ENCODE results near the gene HCRT. TPM values are rescaled to one million over a fixed set of nuclear protein-coding genes. Genes with fewer than 3 reads are reported as not detected.
"Not testable (repeated sequence)": the region's sequence is repeated elsewhere in the genome, so short reads cannot be mapped to it uniquely, and the experiment has no call there.

Gene HCRT
- total RNA-seq, 8 experiments from 2014 or later = not detected

DNA sequence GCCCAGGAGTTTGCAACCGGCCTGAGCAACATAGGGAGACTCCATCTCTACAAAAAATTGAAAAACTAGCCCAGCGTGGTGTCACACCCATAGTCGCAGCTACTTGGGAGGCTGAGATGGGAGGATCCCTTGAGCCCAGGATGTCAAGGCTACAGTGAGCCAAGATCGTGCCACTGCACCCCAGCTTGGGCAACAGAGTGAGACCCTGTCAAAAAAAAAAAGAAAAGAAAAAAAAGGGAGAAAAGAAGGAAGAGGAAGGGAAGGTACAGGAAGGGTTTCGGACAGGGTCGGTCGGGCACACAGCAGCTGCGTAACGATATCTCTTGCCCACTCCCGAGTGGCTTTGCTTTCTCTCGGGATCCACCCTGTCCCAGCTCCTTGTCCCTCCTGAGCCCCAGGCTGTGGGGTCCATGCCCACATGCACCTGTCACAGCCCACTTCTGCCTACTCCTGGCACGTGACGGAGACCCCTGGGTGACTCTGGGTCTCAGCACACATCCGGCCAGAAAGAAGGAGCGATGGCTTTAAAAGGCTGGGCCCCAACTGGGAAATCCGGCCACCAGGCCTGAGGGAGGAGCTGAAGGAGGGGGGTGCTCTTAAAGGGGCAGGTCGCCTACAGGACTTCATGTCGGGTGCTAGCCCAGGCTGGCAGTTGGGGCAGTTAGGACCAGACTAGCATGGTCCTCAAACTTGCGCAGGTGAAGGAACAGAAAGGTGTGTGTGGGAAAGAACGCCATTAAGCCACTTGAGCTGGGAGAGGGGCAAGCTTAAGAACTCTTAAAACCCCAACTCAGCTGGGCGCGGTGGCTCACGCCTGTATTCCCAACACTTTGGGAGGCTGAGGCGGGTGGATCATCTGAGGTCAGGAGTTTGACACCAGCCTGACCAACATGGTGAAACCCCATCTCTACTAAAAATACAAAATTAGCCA, 9.0 kb upstream of the HCRT start, which contains the start of gene GHDC:
GHDC (minus strand) TSS at position 526 of the 931 bp plus-strand sequence. CDS start 913 bp downstream, outside the sequence.
- ATAC-seq (replicated peaks in 6 of 8) = peak; percentile 94 to 97 (median 96)
- H3K27ac ChIP-seq = peak within 1 kb of the TSS in 1 of 2 donors; percentile 20
- peak within 1 kb of the TSS; percentile 40 to 83 (median 51) for H3K4me3 ChIP-seq
- 0 to 79% (median 11%) methylated on average over 3 to 14 of the region's 24 CpGs; no CpG with 5 or more reads in 1 of the 10 experiments for WGBS, 10 experiments
- H3K4me1 ChIP-seq (replicated peaks in 1 of 2) = peaks cover 15 to 16% of the 10 kb centered on the region in 2 donors
- in situ Hi-C loops (cut with MboI; ENCODE audit: low pct_unique_long_range_greater_than_20kb in 2 of 9, low sequenced_read_pairs in 9 of 9, unreplicated experiment in 9 of 9) = no loop called here

DNA sequence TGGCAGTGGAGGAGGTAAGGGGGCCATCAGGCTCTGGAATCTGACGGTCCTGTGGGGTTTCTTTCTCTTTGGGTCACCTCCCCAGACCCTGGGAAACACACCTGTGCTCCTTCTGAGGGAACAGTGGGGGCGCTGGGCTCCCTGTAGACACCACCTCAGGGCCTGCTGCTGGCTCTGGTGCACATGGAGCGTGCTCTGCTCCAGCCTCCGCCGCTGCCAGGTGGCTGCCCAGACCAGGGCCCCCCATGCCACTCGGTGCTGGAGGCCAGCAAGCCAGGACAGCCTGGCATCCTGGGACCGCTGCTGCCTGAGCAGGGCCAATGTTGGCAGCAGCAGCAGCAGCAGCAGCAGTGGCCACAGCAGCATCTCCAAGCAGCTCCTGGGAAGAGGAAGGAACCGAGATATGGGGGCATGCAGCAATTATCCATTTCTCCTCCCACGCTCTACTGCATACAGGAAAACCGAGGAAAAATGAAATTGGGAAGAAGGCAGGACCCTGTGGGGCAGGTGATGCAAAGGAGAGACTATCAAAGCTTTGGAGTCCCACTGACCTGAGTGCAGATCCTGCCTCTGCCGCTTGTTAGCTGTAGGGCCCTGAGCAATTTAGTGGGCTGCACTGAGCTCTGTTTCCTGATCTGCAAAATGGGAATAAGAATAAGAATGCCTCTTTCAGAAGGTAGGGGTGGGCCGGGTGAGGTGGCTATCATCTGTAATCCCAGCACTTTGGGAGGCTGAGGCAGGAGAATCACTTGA, 8.1 kb upstream of the HCRT start:
- ATAC-seq (replicated peaks in 6 of 8) = no peak
- peak overlapping the region; percentile 40 to 83 (median 51) for H3K4me3 ChIP-seq
- 60 to 87% (median 73%) methylated on average over 1 to 6 of the region's 12 CpGs; no CpG with 5 or more reads in 4 of the 10 experiments for WGBS, 10 experiments
- in situ Hi-C loops (cut with MboI; ENCODE audit: low pct_unique_long_range_greater_than_20kb in 2 of 9, low sequenced_read_pairs in 9 of 9, unreplicated experiment in 9 of 9) = no loop called here
- H3K27ac ChIP-seq = no peak overlapping the region
- H3K4me1 ChIP-seq (replicated peaks in 1 of 2) = peaks cover 9 to 10% of the 10 kb centered on the region in 2 donors

DNA sequence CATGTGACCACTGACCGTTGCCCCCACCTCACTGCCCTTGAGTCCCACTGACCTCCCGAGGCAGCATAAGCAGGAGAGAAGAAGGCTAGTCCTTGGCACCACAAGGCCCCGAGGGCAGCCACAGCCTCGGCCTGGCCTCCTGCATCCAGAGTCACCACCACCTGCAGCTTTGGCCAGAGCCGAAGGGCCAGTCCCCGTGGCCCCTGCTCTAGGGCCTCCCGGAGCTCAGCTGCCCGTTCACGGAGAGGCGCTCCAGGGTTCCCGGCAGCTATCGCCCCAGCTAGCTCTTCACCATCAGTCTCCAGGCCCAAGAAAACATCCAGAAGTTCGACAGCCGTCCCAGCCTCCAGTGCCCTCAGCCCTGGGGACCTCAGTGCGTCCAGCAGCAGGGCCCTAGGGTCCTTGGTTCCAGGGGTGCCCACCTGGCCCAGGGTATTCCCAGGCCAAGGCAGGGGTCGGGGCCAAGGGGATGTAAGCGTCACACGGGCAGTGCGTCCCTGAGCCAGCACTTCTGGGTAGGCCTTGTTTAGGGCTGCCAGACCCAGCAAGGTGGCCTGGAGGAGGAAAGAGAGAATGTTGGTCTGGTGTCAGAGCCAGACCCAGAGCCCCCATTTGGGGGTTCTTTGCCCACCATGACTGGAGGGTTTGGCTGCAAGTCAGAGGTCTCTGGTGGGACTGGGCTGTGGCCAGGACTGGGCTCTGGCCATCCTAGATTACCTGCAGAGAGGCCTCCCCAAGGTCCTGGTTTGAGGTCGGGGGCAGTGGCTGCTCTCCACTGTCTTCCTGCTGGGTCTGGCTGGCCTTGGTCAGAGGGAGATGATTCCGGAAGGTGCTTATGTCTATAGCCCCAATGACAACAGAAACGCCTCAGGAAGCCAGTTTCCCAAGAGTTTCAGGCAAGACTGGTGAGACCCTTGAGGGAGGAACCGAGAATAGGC, 7.2 kb upstream of the HCRT start:
- no peak for ATAC-seq (replicated peaks in 6 of 8)
- no peak overlapping the region for H3K27ac ChIP-seq
- H3K4me1 ChIP-seq (replicated peaks in 1 of 2) = peaks cover 7 to 9% of the 10 kb centered on the region in 2 donors
- in situ Hi-C loops (cut with MboI; ENCODE audit: low pct_unique_long_range_greater_than_20kb in 2 of 9, low sequenced_read_pairs in 9 of 9, unreplicated experiment in 9 of 9) = no loop called here
- no peak overlapping the region for H3K4me3 ChIP-seq
- WGBS, 10 experiments = 70 to 100% (median 90%) methylated on average over 1 to 7 of the region's 23 CpGs; no CpG with 5 or more reads in 3 of the 10 experiments

DNA sequence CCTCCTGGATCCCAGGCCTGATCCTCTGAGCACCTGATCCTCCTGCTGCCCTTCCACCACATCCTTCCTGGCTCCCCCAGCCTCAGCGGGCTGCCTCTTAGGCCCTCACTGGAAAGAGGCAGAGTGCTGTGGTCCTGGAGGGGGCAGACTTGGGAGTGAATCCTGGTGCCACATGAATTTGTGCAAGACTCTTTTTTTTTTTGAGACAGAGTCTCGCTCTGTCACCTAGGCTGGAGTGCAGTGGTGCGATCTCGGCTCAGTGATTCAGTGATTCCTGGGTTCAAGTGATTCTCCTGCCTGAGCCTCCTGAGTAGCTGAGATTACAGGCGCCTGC, 6.0 kb upstream of the HCRT start:
- Histone ChIP-seq H3K4me3 (no peak overlapping the region), H3K27ac (no peak overlapping the region), H3K4me1 (replicated peaks in 1 of 2) (peaks cover 7 to 10% of the 10 kb centered on the region in 2 donors)
- in situ Hi-C loops (cut with MboI; ENCODE audit: low pct_unique_long_range_greater_than_20kb in 2 of 9, low sequenced_read_pairs in 9 of 9, unreplicated experiment in 9 of 9) = no loop called here
- 80 to 100% (median 100%) methylated on average over 1 to 4 of the region's 5 CpGs; no CpG with 5 or more reads in 5 of the 10 experiments for WGBS, 10 experiments
- ATAC-seq (replicated peaks in 6 of 8) = no peak

DNA sequence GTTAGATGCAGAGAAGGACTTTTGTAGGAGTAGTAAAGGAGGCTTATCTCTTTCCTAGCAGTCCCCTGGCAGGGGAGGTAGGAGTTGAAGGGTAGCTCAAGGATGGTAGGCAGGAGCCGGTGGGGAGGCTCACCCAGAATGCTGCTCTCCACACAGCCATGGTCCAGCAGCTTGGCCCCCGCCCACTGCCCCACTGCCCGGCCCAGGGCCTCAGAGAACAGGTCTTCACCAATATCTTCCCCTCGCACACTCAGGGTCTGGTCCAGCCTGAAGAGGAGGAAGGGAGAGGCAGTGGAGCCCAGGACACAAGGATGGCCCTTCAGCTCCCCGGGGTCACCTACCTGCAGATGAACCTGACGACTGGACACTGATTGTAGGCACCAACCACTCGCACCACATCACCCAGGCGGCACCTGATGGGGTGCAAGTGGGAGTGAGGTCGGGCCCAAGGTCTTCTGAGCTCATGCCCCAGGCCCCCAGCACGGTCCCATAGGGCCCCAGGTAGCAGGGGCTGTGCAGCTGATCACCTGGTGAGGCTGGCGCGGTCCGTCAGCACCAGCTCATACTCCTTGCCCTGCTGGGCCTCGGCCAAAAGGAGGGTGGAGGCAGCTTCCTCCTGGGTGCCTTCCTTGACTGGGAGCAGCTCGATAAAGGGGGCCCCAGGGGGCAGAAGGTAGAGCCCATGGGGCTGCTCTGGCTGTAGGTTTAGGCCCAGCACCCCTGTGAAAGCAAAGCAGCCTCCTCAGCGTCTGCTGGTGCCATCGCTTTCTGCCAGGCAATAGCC, 5.4 kb upstream of the HCRT start:
- no peak for ATAC-seq (replicated peaks in 6 of 8)
- Histone ChIP-seq H3K27ac (no peak overlapping the region), H3K4me1 (replicated peaks in 1 of 2) (peaks cover 12 to 16% of the 10 kb centered on the region in 2 donors), H3K4me3 (no peak overlapping the region)
- in situ Hi-C loops (cut with MboI; ENCODE audit: low pct_unique_long_range_greater_than_20kb in 2 of 9, low sequenced_read_pairs in 9 of 9, unreplicated experiment in 9 of 9) = no loop called here
- 80 to 90% methylated on average over 1 to 6 of the region's 17 CpGs; no CpG with 5 or more reads in 8 of the 10 experiments for WGBS, 10 experiments

DNA sequence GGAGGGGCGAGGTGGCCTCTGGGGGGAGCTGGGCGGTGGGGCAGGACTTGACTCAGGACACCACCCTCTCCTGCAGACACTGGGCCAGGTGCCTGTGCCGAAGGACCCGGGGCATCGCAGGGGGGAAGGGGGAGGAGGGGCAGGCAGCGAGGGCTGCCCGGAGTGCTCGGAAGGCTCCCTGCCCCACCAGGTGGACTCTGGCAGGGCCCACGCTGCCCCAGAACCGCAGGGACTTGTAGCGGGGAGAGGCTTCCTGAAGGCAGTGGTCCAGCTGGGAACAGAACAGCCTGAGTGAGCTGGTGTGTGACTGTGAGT, 4.4 kb upstream of the HCRT start:
- Histone ChIP-seq H3K27ac (no peak overlapping the region), H3K4me1 (replicated peaks in 1 of 2) (peaks cover 22 to 25% of the 10 kb centered on the region in 2 donors), H3K4me3 (no peak overlapping the region)
- in situ Hi-C loops (cut with MboI; ENCODE audit: low pct_unique_long_range_greater_than_20kb in 2 of 9, low sequenced_read_pairs in 9 of 9, unreplicated experiment in 9 of 9) = no loop called here
- no peak for ATAC-seq (replicated peaks in 6 of 8)
- WGBS, 10 experiments = 60% methylated on average over 1 of the region's 11 CpGs; no CpG with 5 or more reads in 9 of the 10 experiments

DNA sequence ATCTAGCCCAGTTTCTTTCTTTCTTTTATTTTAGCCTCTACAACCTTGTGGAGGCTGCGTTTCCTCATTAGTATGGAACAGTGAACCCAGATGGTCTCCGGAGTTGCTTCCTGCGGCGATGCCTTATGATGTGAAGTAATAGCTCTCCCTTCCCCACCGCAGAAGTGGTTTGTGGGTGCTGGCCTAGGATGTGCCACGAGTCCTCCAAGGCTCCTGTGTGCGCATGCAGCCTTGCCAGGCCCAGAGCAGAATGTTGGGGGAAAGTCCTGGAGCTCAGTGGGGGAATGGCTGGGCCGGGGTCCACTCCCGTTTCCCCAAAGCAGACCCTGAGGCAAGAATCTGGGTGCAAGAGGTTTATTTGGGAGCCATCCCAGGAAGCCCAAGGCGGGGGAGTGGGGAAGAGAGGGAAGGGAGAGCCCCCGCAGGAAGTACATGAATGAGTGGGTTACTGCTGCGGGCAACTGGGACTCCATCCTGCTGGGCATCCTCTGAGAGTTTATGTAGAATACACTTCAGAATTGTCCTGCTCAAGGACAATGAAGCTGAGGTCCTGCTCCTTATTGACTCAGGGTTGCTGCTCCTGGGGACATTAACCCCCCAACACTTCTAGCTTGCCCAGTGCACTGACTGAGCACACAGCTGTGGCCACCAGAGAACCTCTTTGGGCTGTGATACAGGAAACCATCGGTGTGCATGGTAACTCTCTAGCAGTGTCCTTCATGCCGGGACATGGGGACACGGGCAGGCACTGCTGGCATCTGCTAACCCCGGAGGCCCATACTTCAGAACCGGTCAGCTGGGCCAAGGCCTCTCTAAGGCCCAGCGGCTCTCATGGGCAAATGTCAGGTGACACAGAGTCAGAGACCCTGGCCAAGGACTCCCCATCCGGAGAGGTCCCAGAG, 3.7 kb upstream of the HCRT start:
- in situ Hi-C loops (cut with MboI; ENCODE audit: low pct_unique_long_range_greater_than_20kb in 2 of 9, low sequenced_read_pairs in 9 of 9, unreplicated experiment in 9 of 9) = no loop called here
- peaks cover 23 to 28% of the 10 kb centered on the region in 2 donors for H3K4me1 ChIP-seq (replicated peaks in 1 of 2)
- H3K4me3 ChIP-seq = no peak overlapping the region
- 84 to 100% (median 94%) methylated on average over 1 to 6 of the region's 19 CpGs; no CpG with 5 or more reads in 4 of the 10 experiments for WGBS, 10 experiments
- no peak overlapping the region for H3K27ac ChIP-seq
- ATAC-seq (replicated peaks in 6 of 8) = no peak

DNA sequence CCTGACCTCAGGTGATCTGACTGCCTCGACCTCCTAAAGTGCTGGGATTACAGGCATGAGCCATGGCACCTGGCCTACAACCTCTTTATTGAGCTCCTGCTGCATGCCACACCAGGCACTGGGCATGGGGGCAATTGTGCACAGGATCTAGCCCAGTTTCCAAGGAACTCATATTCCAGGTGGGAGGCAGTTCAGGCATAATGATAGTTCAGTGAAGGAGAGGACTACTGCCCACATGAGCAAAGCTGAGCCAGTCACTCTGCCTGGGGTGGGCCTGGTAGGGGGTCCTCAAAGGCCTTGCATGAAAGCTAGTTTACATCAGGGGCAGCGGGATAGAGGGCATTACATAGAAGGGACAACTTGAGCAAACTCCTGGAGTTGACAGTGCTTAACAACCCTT, 2.6 kb upstream of the HCRT start:
- Histone ChIP-seq H3K4me3 (no peak overlapping the region), H3K4me1 (replicated peaks in 1 of 2) (peaks cover 18 to 29% of the 10 kb centered on the region in 2 donors), H3K27ac (no peak overlapping the region)
- no peak for ATAC-seq (replicated peaks in 6 of 8)
- in situ Hi-C loops (cut with MboI; ENCODE audit: low pct_unique_long_range_greater_than_20kb in 2 of 9, low sequenced_read_pairs in 9 of 9, unreplicated experiment in 9 of 9) = no loop called here
- 17 to 100% (median 54%) methylated on average over 1 to 2 of the region's 2 CpGs; no CpG with 5 or more reads in 6 of the 10 experiments for WGBS, 10 experiments

DNA sequence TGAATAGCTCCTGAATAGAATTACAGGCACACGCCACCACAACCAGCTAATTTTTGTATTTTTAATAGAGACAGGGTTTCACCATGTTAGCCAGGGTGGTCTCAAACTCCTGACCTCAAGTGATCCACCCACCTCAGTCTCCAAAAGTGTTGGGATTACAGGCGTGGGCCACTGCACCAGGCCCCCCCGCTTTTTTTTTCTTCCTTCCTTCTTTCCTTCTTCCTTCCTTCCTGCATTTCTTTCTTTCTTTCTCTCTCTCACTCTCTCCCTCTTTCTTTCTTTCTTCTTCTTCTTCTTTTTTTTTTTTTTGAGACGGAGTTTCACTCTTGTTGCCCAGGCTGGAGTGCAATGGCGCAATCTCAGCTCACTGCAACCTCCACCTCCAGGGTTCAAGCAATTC, 939 bp upstream of the HCRT start:
- not testable (repeated sequence) for ATAC-seq (replicated peaks in 6 of 8); H3K27ac ChIP-seq
- WGBS, 10 experiments = 60 to 100% (median 99%) methylated on average over 1 to 5 of the region's 5 CpGs; no CpG with 5 or more reads in 2 of the 10 experiments

DNA sequence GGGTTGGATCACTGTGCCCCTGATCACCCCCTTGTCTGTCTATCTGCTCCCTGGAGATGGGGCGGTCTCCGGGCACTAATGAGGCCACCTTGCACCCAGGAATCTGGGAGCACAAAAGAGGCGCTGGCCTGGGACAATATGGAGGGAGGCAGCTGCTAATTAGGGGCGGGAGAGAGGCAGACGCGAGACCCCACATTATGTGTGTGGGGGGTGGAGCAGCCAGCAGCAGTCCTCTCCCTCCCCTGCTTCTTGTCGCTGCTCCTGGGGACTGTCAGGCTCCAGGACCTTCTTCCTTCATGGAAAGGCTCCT, 324 bp upstream of the HCRT start:
- in situ Hi-C loops (cut with MboI; ENCODE audit: low pct_unique_long_range_greater_than_20kb in 2 of 9, low sequenced_read_pairs in 9 of 9, unreplicated experiment in 9 of 9) = no loop called here
- ATAC-seq (replicated peaks in 6 of 8) = peak in 3 of 8 experiments; percentile 0 to 4 (median 3)
- Histone ChIP-seq H3K4me1 (replicated peaks in 1 of 2) (peaks cover 18 to 29% of the 10 kb centered on the region in 2 donors), H3K4me3 (no peak overlapping the region), H3K27ac (no peak overlapping the region)
- 20 to 40% methylated on average over 1 of the region's 7 CpGs; no CpG with 5 or more reads in 8 of the 10 experiments for WGBS, 10 experiments

More for the DNA sequence above, 939 bp upstream of the HCRT start:
- in situ Hi-C loops (cut with MboI; ENCODE audit: low pct_unique_long_range_greater_than_20kb in 2 of 9, low sequenced_read_pairs in 9 of 9, unreplicated experiment in 9 of 9); H3K4me3 ChIP-seq: not testable (repeated sequence)
- H3K4me1 ChIP-seq (replicated peaks in 1 of 2) = peaks cover 18 to 29% of the 10 kb centered on the region in 2 donors
